ENCODE data around the gene TCF21. TPM values are rescaled to one million over a fixed set of nuclear protein-coding genes. Genes with fewer than 3 reads are reported as not detected.
A peak's percentile ranks its signal among the peaks of the same experiment; 100 is the strongest.

The TCF21 gene
- total and polyA plus RNA-seq, 2 of the 4 experiments (the other 2 are of a cell fraction) = 6.6 to 10.0 TPM

DNA sequence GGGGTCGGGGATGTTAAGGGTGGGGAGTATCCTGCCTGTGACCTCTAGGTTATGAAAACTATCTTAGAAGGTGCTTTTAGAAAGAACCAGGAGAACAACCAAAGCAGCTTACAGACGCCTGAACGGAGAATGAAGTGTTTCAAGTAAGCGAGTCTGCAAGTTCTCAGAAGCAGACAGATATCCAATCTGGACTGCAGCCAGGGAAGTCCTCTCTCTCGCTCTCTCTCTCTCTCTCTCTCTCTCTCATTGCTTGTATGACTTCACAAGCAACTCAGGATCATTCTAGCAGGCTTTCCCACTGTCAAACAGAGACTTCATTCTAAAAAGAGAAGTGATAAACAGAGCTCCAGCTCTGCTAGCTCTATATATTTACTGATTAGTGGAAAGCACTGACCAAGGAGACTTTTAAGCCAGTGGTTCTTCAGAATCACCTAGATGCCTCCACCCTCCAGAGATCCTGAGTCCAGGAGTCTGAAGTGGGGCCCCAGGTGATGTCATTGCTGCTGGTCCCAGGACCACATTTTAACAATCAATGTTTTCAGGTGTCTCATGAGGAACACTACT lies 6.0 kb downstream of the TCF21 start:
- H3K9me3 ChIP-seq (ENCODE audit: control insufficient read depth, insufficient read depth, low read length) = no peaks in the 10 kb centered on the region
- H4K8ac ChIP-seq (ENCODE audit: low read depth in 2 of 2, low read length in 2 of 2) = peak overlapping the region; percentile 17 to 36; a peak in 2 of 4 replicates
- no peak overlapping the region for H4K5ac ChIP-seq (ENCODE audit: low read depth, low read length)
- peak overlapping the region; percentile 27; the same call in 1 of the 2 replicates for H3K14ac ChIP-seq (replicated peaks; ENCODE audit: low read depth, low read length)
- intact Hi-C loops (cut with micrococcal nuclease) (loop anchor here (10.0 kb wide), 1 partner anchor 130 kb away; no protein-coding TSS in a partner anchor), in situ Hi-C loops (cut with MboI; ENCODE audit: low sequenced_read_pairs) (loop anchor here (25.0 kb wide), 1 partner anchor 283 kb away; no protein-coding TSS in a partner anchor), dilution Hi-C loops (cut with HindIII; ENCODE audit: low sequenced_read_pairs, unreplicated experiment) (loop anchor here (25.0 kb wide), 1 partner anchor 308 kb away; no protein-coding TSS in a partner anchor)
- no peak overlapping the region for H2AK9ac ChIP-seq (replicated peaks; ENCODE audit: low read depth, low read length, poor library complexity)
- H2BK20ac ChIP-seq (ENCODE audit: low read depth, low read length) = no peak overlapping the region
- H4K91ac ChIP-seq (ENCODE audit: insufficient read depth, low read depth, low read length) = no peak overlapping the region
- TF ChIP-seq, protein P1, sequence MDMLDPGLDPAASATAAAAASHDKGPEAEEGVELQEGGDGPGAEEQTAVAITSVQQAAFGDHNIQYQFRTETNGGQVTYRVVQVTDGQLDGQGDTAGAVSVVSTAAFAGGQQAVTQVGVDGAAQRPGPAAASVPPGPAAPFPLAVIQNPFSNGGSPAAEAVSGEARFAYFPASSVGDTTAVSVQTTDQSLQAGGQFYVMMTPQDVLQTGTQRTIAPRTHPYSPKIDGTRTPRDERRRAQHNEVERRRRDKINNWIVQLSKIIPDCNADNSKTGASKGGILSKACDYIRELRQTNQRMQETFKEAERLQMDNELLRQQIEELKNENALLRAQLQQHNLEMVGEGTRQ (IDR thresholded peaks at IDR 0.05; ENCODE audit: low read depth, low read length) = no peak
- TF ChIP-seq SMC3 (IDR thresholded peaks at IDR 0.05; ENCODE audit: low read depth, low read length) = no peak
- TF ChIP-seq CEBPB (IDR thresholded peaks at IDR 0.05; ENCODE audit: low read depth, low read length) = no peak
- H3K18ac ChIP-seq (ENCODE audit: low read depth, low read length) = peak overlapping the region; percentile 12; the same call in 1 of the 2 replicates
- peaks cover 13% of the 10 kb centered on the region for H3K4me1 ChIP-seq (ENCODE audit: control insufficient read depth, insufficient read depth, low read length)
- H4K20me1 ChIP-seq (ENCODE audit: insufficient read depth, low read length) = peaks cover 33% of the 10 kb centered on the region; the same call in 1 of the 2 replicates
- H2AK5ac ChIP-seq (ENCODE audit: low read depth, low read length) = 0 out of 2 replicates have a peak overlapping the region, but pooled peaks have one; percentile 87
- H3K27me3 ChIP-seq (ENCODE audit: control insufficient read depth, insufficient read depth, low read length) = no peaks in the 10 kb centered on the region
- ChIA-PET CTCF (interaction anchor here (0.8 kb wide), 1 partner anchor 331 kb away, joined by 3 read pairs; no protein-coding TSS in a partner anchor), POLR2A (ENCODE audit: unreplicated experiment) (interaction anchor here (0.7 to 0.9 kb wide), 2 partner anchors 326 to 364 kb away, joined by 3 to 8 read pairs; no protein-coding TSS in a partner anchor)
- WGBS, 2 experiments (ENCODE audit: extremely low coverage in 2 of 2, insufficient read length in 1 of 2) = 60% methylated on average over 1 of the region's 5 CpGs; no CpG with 5 or more reads in 1 of the 2 experiments
- no peak overlapping the region for H3K4me3 ChIP-seq (ENCODE audit: insufficient read depth, low read depth, low read length)
- no peak overlapping the region for H3K56ac ChIP-seq (ENCODE audit: extremely low read depth, insufficient read depth, low read length)
- no peak overlapping the region; the same call in 1 of the 2 replicates for H3K23ac ChIP-seq (ENCODE audit: low read depth, low read length)
- H3K9ac ChIP-seq (ENCODE audit: low read depth, low read length) = 0 out of 2 replicates have a peak overlapping the region, but pooled peaks have one; percentile 0
- no peak overlapping the region for H2AFZ ChIP-seq (replicated peaks; ENCODE audit: low read length, poor library complexity)
- H3K4ac ChIP-seq (ENCODE audit: low read depth, low read length) = no peak overlapping the region
- H2BK5ac ChIP-seq (ENCODE audit: low read depth, low read length, poor library complexity, severe bottlenecking) = no peak overlapping the region
- H3K36me3 ChIP-seq (ENCODE audit: control insufficient read depth, insufficient read depth, low read length) = peaks cover 49% of the 10 kb centered on the region
- no peak for ATAC-seq (ENCODE audit: low read depth)
- 0 out of 2 replicates have a peak overlapping the region, but pooled peaks have one; percentile 32 for H2BK120ac ChIP-seq (ENCODE audit: low read depth, low read length)
- H3K9me1 ChIP-seq (ENCODE audit: insufficient read depth, low read length) = peaks cover 9% of the 10 kb centered on the region; the same call in 1 of the 2 replicates
- 0 out of 3 replicates have a peak overlapping the region, but pooled peaks have one; percentile 15 for H2BK15ac ChIP-seq (ENCODE audit: low read depth, low read length)
- no TSS peak for BruUV-seq (replicated peaks)
- peak overlapping the region; percentile 38; the same call in 1 of the 2 replicates for H3K27ac ChIP-seq (ENCODE audit: insufficient read depth, low read length)
- peak overlapping the region; percentile 2; the same call in 1 of the 2 replicates for H3K4me2 ChIP-seq (ENCODE audit: low read depth, low read length)
- peak; percentile 80 for DNase-seq
- H3K79me1 ChIP-seq (ENCODE audit: low read depth in 1 of 2, low read length in 2 of 2) = peaks cover 14 to 46% of the 10 kb centered on the region in 2 experiments

Measured in IMR-90 (cell line).